SU-DHL-6 (cell line): ENCODE measurements around the gene TBC1D22A.

Source experiments
- EZH2phosphoT487 ChIP-seq: fragments of 200-600 bp; sonication (generic), shearing (Covaris generic); conservative IDR thresholded peaks from 2 replicates; pipeline ENCODE4 v1.6.1; 2018; ENCODE audit warnings: mild to moderate bottlenecking, antibody characterized with exemption, low read length, moderate library complexity, mixed read lengths
- TF ChIP-seq, protein P1 (sequence below): fragments of 200-600 bp; sonication (generic); IDR thresholded peaks from one replicate; pipeline ENCODE4 v1.5.1; 2017; ENCODE audit warnings: antibody characterized with exemption, mild to moderate bottlenecking, low read length, moderate library complexity; ENCODE audit not compliant: insufficient read depth, poor library complexity, severe bottlenecking

DNA sequence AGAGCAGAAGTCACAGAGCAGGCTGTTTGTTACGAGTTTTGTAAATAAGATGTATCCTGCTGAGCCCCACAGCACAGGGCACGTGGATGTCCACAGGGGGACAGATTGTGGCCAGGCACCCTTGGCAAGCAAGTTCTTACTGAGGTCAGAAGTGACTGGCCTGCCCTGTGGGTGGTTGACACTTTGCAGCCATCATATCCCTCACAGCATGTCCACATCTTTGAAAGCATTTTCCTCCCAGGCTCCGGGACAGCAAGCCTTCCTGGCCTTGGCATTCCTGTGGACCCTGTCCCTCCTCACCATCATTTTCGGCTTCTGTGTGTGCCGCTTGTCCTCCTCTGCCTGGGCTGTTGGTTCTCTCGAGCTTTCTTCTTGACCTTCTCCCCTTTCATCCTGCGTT lies 189.5 kb downstream of the TBC1D22A start:
- TF ChIP-seq, protein P1, sequence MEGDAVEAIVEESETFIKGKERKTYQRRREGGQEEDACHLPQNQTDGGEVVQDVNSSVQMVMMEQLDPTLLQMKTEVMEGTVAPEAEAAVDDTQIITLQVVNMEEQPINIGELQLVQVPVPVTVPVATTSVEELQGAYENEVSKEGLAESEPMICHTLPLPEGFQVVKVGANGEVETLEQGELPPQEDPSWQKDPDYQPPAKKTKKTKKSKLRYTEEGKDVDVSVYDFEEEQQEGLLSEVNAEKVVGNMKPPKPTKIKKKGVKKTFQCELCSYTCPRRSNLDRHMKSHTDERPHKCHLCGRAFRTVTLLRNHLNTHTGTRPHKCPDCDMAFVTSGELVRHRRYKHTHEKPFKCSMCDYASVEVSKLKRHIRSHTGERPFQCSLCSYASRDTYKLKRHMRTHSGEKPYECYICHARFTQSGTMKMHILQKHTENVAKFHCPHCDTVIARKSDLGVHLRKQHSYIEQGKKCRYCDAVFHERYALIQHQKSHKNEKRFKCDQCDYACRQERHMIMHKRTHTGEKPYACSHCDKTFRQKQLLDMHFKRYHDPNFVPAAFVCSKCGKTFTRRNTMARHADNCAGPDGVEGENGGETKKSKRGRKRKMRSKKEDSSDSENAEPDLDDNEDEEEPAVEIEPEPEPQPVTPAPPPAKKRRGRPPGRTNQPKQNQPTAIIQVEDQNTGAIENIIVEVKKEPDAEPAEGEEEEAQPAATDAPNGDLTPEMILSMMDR, result no peak
- TF ChIP-seq EZH2phosphoT487, result no peak
